Activated CD4-positive, alpha-beta T cell treated with anti-CD3 and anti-CD28 coated beads, Interleukin-2, amount 50 U/mL, for 48 hours (primary cell): Measurements from ENCODE around the gene SLU7.

Source experiments
- DNase-seq, 2 experiments: peaks; one replicate each; pipeline ENCODE4 v3.0.0-alpha.2; 2020

The SLU7 gene

DNA sequence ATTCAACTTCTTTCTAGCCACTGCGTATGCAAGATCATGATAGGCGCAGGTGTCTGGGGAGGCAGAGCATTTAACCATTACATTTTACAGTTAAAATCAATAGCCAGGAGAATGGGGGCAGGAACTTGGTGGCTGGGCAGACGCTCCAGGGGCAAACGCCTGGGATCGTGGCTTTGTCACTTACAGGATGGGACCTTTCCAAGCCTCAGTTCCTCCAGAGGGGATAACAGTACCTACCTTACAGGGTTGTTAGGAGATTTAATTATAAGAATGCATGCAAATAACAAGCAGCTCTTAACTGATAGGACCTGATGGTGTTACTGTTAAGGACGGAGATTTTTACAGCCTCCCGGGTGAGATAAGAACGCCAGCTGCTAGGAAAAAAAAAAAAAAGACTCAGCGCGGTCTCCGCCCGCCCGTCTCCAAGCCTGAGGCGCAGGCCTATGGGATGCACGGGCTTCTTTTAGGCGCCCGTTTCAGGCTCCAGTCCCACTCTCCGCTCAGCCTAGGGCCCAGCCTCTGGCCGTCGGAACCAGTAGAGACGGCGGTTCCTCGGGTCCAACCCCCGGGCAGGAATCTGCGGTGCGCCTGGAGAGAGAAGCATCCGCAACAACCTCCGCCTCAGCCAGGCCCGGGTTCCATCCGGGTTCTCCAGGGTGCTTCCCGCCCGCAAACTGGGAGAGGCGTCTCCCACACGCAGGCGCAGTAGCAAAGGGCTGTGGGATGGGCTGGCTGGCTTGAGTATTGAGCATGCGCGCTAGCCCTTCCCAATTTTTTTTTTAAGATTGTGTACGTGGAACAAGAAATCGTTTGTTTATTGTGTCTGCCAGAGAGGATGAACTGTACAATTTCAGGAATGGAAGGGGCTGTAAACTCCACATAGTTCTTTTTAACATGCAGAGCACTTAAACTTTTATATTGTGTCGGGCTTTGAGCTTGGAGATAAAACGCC is 19.2 kb downstream of the SLU7 start, which contains the start of gene FAM200C:
Gene FAM200C, minus strand, starts transcription at position 653 of the 952 bp plus-strand sequence. CDS start 4,564 bp downstream, outside the sequence.
- DNase-seq = peak; percentile 78 to 85

- no peak for DNase-seq
Observed at GRCh38 chr5:160398806-160399205, 20.1 kb downstream of the SLU7 start.

GRCh38 chr5:160397492-160397891 is 21.4 kb downstream of the SLU7 start:
- no peak for DNase-seq

GRCh38 chr5:160395111-160395510 is 23.8 kb downstream of the SLU7 start:
- no peak for DNase-seq

DNA sequence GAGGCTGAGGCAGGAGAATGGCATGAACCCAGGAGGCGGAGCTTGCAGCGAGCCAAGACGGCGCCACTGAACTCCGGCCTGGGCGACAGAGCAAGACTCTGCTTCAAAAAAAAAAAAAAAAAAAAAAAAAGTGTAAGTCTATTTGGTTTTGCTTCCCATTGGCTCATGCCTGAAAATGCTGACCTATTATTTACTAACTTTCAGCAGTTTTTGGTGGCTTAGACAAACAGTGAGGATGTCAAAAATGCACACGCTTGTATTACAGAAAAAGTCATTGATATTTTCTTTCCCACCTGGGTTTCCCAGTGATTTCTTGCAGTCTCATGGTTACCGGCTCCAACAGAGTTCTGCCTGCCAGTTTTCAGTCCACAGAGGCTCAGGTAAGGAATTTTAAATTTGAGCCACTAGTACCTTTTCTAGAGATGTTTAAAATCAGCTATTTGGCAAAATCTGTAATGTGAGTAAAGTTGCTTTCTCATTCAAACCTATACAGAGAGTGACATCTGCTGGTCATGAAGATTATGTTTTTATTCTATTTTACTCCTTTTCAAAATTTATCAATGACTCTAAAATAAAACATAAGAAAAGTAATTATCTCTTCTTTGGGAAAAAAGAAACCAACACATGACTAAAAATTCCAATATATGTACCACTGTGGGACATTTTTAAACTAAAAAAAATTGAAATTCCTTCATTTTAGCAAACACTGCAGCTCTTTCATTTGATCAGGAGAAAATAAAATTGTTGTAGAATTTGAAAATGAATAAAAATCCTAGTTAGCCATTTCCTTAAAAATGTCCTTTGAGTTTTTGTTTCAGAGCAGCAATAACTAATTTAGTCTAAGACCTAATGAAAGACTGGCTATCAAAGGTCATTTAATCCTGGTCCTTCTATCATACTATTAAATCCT is 27.8 kb downstream of the SLU7 start:
- no peak for DNase-seq

- DNase-seq = no peak
Observed at GRCh38 chr5:160387445-160387844, 31.4 kb downstream of the SLU7 start.

GRCh38 chr5:160385496-160385895 is 33.4 kb downstream of the SLU7 start:
- DNase-seq = no peak

- no peak for DNase-seq
Observed at GRCh38 chr5:160384681-160385080, 34.2 kb downstream of the SLU7 start.

- no peak for DNase-seq
Observed at GRCh38 chr5:160382346-160382745, 36.5 kb downstream of the SLU7 start.

- no peak for DNase-seq
Observed at GRCh38 chr5:160380041-160380440, 38.8 kb downstream of the SLU7 start.

DNA sequence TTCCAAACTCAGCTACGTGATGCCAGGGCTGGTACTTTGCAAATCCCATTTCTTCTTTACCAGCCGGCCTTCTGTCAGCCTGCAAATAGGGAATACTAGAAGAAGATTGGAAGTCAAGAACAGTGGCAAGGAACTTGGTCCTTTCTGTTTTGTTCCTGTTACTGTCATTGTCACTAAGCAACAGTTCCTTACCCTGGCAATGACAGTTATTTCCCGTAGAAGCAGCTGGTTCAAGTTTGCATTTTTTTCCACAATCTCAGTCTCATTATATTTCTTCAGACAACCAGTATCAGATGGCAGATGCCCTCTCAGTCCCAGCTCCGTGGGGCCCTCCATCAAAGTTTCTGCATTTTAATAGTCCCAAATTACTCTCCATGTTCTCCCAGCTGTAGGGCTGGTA is 39.4 kb downstream of the SLU7 start:
- DNase-seq = no peak

DNA sequence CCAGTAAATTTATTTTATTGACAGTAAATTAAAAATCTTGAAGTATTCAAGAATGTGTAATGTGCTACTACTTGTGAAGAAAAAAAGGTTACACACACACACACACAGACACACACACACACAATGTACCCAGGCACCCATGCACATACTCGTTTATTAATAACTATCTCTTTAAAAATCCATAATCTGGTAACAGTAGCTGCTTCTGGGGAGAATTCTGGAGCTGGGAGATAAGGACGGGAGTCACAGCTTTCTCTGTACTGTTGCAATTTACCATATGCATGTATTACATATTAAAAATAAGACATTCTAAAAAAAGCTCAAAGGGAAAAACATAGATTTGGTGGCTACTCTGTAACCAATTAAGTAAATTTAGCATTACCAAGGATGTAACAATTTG is 40.6 kb downstream of the SLU7 start:
- DNase-seq = no peak

GRCh38 chr5:160377651-160378050 is 41.2 kb downstream of the SLU7 start:
- DNase-seq = no peak

- DNase-seq = no peak
Observed at GRCh38 chr5:160376416-160376815, 42.5 kb downstream of the SLU7 start.

- no peak for DNase-seq
Observed at GRCh38 chr5:160375701-160376100, 43.2 kb downstream of the SLU7 start.

DNA sequence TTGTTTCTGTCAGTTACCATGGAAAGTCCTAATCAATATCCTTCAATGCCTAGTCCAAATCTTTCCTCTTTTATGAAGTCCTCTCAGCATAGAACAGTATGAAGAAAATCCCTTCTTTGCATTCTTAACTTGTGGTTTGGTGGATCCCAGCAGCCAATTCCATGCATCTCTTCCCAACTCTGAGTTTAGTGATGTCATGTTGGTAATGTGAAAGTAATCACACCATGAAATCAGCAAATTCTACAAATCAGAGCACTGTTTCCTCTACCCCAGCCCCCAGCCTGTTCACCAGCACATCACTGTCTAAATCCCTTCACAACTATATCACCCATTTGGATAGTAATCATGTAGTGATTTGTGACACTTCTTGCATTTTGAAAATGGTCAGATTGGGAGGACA is 43.7 kb downstream of the SLU7 start:
- no peak for DNase-seq

DNA sequence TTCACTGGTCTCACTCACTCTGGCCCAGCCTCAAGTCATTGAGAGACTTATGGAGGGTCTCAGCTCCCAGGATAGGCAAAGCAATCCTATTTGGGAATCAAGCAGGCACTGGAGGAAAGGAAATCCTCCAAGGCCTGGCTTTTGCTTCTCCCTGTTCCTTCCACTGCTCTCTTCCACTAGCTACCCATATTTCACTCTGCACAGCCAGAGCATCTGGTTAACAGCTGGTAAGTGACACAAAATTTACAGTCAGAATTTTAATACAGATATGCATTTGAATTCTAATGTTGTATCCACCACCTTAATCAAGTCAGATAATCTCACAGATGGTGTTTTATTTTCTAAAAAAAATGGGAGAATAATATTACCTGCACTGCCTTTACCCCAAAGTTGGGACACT is 47.6 kb downstream of the SLU7 start:
- no peak for DNase-seq

- DNase-seq = no peak
Observed at GRCh38 chr5:160370713-160371034, 48.2 kb downstream of the SLU7 start.

DNA sequence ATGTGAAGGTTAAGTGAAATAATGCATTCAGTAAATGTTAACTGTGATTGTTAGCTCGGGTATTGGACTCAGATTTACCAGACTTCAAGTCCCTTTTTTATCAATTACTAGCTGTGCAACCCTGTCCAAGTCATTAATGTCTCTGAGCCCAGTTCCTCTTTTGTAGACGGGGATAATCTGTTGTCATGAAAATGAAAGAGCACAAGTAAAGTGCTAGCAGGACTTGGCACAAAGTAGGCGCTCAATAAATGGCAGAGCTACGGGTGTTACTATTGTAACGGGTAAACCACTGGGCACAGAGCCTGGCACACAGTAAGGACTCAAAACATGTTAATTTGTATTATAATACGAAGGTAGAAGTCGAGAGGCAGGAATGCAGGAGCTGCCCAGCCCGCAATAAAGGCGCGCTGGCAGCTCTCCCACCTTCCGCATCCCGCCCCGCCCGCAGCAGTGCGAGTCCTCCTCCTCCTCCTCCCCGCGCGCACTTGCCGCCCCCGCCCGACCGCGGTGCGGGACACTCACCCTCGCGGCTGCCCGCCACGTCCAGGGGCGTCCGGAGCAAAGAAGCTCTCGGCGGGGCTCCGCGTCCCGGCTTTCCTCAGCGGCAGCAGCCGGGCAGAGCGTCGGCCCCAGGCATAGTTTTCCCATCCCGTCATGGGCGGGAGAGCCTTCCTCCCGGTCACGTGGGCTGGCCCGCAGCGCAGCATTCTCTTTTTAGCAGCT is 48.7 kb downstream of the SLU7 start, which contains the start of gene C1QTNF2:
Gene C1QTNF2, minus strand, starts transcription at position 637 of the 723 bp plus-strand sequence. CDS start 15,615 bp downstream, outside the sequence.
- peak; percentile 18 to 22 for DNase-seq

- DNase-seq = no peak
Observed at GRCh38 chr5:160367885-160368284, 51.0 kb downstream of the SLU7 start.

DNA sequence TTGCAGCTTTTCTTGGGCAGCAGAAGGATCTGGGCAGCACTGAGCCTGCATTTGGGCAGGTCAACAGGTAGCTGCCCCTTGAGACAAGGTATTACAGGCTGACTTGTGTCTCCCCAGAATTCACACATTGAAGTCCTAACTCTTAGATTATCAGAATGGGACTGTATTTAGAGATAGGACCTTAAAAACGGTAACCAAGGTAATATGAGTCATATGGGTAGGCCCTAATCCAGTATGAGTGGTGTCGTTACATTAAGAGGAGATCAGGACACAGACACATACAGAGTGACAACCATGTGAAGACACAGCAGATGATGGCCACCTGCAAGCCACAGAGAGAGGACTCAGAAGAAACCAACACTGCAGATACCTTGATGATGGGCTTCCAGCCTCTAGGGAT is 51.6 kb downstream of the SLU7 start:
- no peak for DNase-seq

DNA sequence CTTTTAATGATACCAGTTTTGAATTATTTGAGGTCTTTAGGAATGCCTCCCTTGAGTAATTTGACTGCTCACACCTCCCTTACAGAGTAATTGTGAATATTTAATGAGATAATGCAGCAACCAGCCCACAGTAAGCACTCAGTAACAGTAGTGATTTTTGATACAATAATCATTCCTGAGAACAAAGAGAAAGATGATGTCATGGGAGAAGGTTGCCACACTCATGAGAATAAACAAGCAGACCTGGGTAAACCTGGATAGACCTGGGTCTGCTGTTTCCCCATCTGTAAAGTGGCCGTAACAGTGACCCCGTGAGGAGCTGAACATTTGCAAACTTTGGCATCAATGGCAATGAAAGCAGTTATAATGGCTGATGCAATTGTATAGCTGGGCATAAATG is 52.7 kb downstream of the SLU7 start:
- no peak for DNase-seq
